A673 (cell line): ENCODE measurements around the gene FCMR.
A peak's percentile ranks its signal among the peaks of the same experiment; 100 is the strongest.

Experiments
- EZH2 ChIP-seq: fragments of 200-600 bp; sonication (generic); IDR thresholded peaks from 2 replicates; pipeline ENCODE4 v1.6.1; 2017; ENCODE audit warnings: borderline replicate concordance, low read depth, mild to moderate bottlenecking, mixed read lengths, antibody characterized with exemption, low read length; ENCODE audit not compliant: poor library complexity, severe bottlenecking
- TF ChIP-seq, protein P1 (sequence below): fragments of 300-800, 200-600 bp; sonication (generic); conservative IDR thresholded peaks from 2 replicates; pipeline ENCODE4 v1.5.1; 2017; ENCODE audit warnings: low read depth, mild to moderate bottlenecking, antibody characterized with exemption, low read length, moderate library complexity, mixed read lengths

- TF ChIP-seq, protein P1, sequence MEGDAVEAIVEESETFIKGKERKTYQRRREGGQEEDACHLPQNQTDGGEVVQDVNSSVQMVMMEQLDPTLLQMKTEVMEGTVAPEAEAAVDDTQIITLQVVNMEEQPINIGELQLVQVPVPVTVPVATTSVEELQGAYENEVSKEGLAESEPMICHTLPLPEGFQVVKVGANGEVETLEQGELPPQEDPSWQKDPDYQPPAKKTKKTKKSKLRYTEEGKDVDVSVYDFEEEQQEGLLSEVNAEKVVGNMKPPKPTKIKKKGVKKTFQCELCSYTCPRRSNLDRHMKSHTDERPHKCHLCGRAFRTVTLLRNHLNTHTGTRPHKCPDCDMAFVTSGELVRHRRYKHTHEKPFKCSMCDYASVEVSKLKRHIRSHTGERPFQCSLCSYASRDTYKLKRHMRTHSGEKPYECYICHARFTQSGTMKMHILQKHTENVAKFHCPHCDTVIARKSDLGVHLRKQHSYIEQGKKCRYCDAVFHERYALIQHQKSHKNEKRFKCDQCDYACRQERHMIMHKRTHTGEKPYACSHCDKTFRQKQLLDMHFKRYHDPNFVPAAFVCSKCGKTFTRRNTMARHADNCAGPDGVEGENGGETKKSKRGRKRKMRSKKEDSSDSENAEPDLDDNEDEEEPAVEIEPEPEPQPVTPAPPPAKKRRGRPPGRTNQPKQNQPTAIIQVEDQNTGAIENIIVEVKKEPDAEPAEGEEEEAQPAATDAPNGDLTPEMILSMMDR = peak; percentile 94
- no peak for TF ChIP-seq EZH2
Observed at GRCh38 chr1:206864939-206865671, 56.6 kb downstream of the FCMR start, which contains the start of gene IL20.
